HL-60 (cell line): ENCODE results near the gene HDGF.

ENCODE experiments used
- DNase-seq, 2 experiments: peaks; one replicate each; pipeline ENCODE4 v3.0.0-alpha.2; 2010 to 2020; ENCODE audit warnings: low read depth in 1 of 2, low spot score in 1 of 2
- H3K27ac ChIP-seq: fragments of 250-450 bp; sonication (Bioruptor Pico); replicated peaks from 2 replicates; pipeline ENCODE4 v1.5.1; 2020; ENCODE audit warnings: mild to moderate bottlenecking, moderate library complexity
- H3K27me3 ChIP-seq: fragments of 250-450 bp; sonication (Bioruptor Pico); 2 replicates; pipeline ENCODE4 v1.5.1; 2021; ENCODE audit warnings: mild to moderate bottlenecking, moderate library complexity; ENCODE audit not compliant: insufficient read depth, poor library complexity, severe bottlenecking
- H3K4me3 ChIP-seq: replicated peaks from 2 replicates; pipeline ENCODE4 v1.5.1; 2011; ENCODE audit warnings: mild to moderate bottlenecking, control low read depth, low read length; ENCODE audit not compliant: insufficient read depth
- CTCF ChIP-seq: IDR thresholded peaks from one replicate; pipeline ENCODE4 v1.5.1; 2011; ENCODE audit warnings: low read length, control low read depth, inconsistent platforms; ENCODE audit not compliant: insufficient read depth
- GABPA ChIP-seq: IDR thresholded peaks from 2 replicates; pipeline ENCODE4 v1.6.1; 2012; ENCODE audit warnings: low read depth
- POLR2AphosphoS5 ChIP-seq: IDR thresholded peaks from 2 replicates; pipeline ENCODE4 v1.6.1; 2012; ENCODE audit warnings: low read depth
- REST ChIP-seq: IDR thresholded peaks from 2 replicates; pipeline ENCODE4 v1.6.1; 2012; ENCODE audit warnings: low read depth; ENCODE audit not compliant: insufficient replicate concordance
- SPI1 ChIP-seq: IDR thresholded peaks from 2 replicates; pipeline ENCODE4 v1.6.1; 2012; ENCODE audit warnings: low read depth, mild to moderate bottlenecking, borderline replicate concordance

The HDGF gene

GRCh38 chr1:156707417-156708217 lies 43.9 kb downstream of the HDGF start:
- TF ChIP-seq REST (no peak), SPI1 (no peak), CTCF (no peak), POLR2AphosphoS5 (no peak), GABPA (no peak)

GRCh38 chr1:156706657-156707416 lies 44.6 kb downstream of the HDGF start:
- DNase-seq, result no peak
- H3K27me3 ChIP-seq, result peaks cover 43% of the 10 kb centered on the region
- no peak overlapping the region for H3K4me3 ChIP-seq
- H3K27ac ChIP-seq, result no peak overlapping the region
- TF ChIP-seq GABPA, result no peak
- no peak for TF ChIP-seq POLR2AphosphoS5
- TF ChIP-seq SPI1, result no peak
- TF ChIP-seq CTCF, result no peak
- TF ChIP-seq REST, result no peak

More at GRCh38 chr1:156707417-156708217, 43.9 kb downstream of the HDGF start:
- DNase-seq, result no peak
- Histone ChIP-seq H3K4me3 (no peak overlapping the region), H3K27ac (no peak overlapping the region), H3K27me3 (peaks cover 43% of the 10 kb centered on the region)

- DNase-seq, result peak in 1 of 2 experiments; percentile 32
- Histone ChIP-seq H3K27ac (no peak overlapping the region), H3K27me3 (peaks cover 43% of the 10 kb centered on the region), H3K4me3 (no peak overlapping the region)
- TF ChIP-seq SPI1, result no peak
- TF ChIP-seq CTCF, result peak; percentile 10
Measured at GRCh38 chr1:156705918-156706656, 45.4 kb downstream of the HDGF start.
